ENCODE measurements around the gene IGF1R. TPM values are rescaled to one million over a fixed set of nuclear protein-coding genes. Genes with fewer than 3 reads are reported as not detected.

Gene IGF1R
- total RNA-seq, 1 experiment from 2014 or later: 20.2 TPM

DNA sequence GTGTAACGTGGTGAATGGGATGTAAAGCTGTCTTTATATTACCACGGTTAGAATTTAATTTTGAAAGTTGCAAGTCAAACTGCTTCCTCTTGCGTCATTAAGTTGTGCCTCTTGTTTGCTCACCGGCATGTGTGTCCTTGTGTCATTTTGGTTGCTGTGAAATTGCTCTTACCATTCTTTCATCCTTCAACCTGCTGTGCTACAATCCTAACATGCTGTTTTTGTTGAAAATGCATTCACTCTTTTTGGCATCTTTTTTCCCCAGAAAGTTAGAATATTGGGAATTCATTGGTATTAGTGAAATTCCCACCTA lies 194.6 kb downstream of the IGF1R start:
- DNase-seq (ENCODE audit: low read depth, low spot score): no peak
- in situ Hi-C loops (cut with HindIII; ENCODE audit: low pct_unique_long_range_greater_than_20kb, low sequenced_read_pairs): no loop called here

DNA sequence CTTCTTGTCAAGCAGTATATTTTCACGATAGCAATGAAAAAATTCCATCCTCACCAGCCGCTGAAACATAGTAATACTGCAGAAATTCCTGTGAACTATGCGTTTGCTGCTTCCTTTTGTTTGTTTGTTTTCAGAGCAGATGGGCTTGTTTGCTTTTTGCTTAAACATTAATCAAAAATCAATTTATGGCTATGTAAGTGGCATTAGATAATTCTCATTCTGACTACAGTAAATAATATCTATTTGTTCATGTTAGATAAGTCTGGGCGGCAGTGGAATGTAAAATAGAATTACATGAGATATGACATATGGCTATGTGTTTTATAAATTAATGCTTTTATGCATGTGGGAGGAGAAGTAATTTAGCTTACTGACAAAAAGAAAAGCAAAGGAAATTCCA lies 195.5 kb downstream of the IGF1R start:
- in situ Hi-C loops (cut with HindIII; ENCODE audit: low pct_unique_long_range_greater_than_20kb, low sequenced_read_pairs): no loop called here
- DNase-seq (ENCODE audit: low read depth, low spot score): no peak

DNA sequence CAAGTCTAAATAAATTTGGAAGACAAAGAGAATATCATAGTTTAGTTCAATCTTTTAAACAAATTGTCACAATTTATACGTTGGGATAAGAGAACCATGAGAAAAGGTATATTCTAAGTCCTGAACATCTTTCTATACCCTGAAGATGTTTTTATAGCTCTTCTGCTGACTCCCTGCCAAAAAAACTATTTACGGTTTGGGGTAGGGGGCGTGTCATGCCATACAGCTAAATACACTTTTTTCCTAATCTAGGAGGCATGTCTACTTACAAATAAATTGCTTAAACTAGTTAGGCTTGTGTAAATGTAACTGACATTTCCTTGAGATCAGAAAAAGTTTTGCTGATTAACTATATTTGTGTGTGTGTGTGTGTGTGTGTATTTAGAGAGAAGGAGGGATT lies 195.9 kb downstream of the IGF1R start:
- in situ Hi-C loops (cut with HindIII; ENCODE audit: low pct_unique_long_range_greater_than_20kb, low sequenced_read_pairs): no loop called here
- DNase-seq (ENCODE audit: low read depth, low spot score): no peak

DNA sequence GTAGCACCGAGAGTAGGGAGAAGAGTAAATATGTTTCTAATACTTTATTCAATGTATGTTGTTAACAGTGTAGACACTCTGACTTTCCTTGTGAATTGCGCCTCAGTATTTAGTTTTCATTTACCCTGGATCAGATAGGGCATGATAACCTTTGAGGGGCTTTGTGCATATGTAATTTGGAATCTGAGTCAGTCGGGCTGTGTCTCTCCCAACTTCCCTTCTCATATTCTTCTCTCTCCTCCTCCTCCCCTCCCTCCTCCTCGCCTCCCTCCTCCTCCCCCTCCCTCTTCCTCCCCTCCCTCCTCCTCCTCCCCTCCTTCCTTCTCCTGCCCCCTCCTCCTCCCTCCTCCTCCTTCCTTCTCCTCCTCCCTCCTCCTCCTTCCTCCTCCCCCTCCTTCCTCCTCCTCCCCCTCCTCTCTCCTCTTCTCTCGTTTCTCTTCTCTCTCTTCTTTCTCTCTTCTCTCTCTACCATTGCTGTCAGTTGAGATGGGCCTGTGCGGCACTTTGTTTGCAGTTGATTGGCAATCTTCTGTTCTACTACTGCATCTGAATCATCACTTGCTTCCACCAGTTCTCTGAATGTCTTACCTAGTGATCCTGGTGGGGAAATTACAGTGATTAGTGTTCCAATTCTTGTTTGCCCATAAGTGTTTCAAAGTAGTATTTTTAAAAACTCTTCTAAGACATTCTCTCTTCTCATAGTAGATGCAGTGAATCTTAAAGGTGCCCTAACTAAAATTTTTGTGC lies 197.0 kb downstream of the IGF1R start:
- DNase-seq (ENCODE audit: low read depth, low spot score): no peak
- in situ Hi-C loops (cut with HindIII; ENCODE audit: low pct_unique_long_range_greater_than_20kb, low sequenced_read_pairs): no loop called here

DNA sequence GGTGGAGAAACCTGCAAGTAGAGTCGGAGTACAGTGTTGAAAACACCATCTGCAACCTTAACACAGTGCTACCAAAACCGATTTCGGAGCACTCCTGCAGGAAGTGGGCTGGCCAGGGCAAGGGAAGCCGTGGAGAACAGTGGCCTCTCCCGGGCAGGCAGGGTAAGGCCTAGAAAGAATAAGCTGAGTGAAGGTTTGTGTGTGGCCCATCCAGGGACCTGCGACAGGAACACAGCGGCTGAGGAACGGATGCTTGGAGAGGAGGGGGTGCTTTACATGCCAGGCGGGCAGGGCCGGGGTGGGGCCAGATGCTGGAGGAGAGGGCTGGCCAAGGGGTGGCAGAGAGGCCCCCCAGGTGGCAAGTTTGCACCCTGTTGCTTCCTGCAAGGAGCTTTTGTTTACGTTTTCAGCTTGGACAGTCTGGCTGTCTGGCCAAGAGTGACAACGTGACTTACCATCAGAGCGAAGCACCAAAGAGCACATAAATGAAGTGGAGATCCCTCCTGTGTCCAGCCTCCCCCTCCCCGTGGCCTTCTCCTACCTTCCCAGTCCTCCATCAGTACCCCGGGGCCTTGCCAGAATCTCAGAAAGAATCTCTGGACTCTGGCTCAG lies 202.7 kb downstream of the IGF1R start:
- in situ Hi-C loops (cut with HindIII; ENCODE audit: low pct_unique_long_range_greater_than_20kb, low sequenced_read_pairs): no loop called here
- DNase-seq (ENCODE audit: low read depth, low spot score): peak; percentile 89

DNA sequence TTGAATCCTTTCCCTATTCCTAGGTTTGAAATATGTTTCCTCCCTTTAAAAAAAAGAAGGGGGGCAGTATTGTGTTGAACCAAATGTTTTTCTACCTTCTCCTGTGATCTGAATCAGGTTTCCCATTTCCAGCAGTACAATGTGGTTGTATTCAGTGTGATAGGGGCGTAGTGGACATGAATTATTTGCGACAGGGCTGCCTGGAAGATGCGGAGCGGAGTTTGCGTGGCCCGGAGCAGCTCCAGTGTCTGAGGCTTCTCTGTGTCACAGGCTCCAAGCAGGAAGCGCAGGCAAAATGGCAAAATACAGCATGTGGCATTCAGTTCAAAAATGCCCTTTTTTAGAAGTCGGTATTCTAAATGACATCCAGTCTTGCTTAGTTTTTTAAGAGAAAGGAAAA lies 204.8 kb downstream of the IGF1R start:
- peak; percentile 90 for DNase-seq (ENCODE audit: low read depth, low spot score)
- in situ Hi-C loops (cut with HindIII; ENCODE audit: low pct_unique_long_range_greater_than_20kb, low sequenced_read_pairs): no loop called here

DNA sequence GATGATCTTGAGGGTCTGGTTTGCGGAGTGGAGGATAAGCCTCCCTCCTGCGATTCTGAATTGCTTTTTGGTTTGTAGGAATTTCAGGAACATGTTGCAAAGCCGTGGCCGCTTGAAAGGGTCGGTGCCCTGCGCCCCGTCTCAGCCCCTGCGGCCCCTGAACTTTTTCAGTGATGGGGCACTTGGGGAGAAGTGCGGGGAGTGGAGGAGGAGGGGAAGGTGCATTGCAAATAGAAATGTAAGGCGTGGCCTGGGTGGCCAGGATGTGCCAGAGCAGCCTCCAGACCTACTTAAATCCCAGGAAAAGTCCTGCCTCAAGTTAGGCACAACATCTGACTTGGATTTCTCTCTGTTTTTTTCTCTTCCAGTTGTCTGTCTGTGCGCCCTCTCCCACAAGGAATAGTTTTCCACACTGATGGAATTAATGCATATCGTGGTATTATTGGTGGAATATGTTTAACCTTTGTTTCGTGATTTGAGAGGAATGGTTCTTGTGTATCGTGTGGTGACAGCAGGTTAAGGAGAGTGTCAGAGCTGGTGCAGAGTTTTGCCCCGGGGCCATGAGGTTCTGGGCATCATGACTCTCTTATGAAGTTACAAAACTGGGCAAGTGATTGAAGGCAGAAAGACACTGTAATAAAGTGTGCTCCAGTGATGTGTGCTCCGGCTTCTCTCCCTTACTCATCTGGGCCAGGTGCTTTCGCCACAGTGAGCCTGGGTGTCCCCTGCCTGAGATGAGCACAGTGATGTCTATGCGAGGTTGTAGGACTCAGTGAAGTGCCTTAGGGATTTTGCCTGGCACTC lies 205.5 kb downstream of the IGF1R start:
- in situ Hi-C loops (cut with HindIII; ENCODE audit: low pct_unique_long_range_greater_than_20kb, low sequenced_read_pairs): no loop called here
- DNase-seq (ENCODE audit: low read depth, low spot score): peak; percentile 45

DNA sequence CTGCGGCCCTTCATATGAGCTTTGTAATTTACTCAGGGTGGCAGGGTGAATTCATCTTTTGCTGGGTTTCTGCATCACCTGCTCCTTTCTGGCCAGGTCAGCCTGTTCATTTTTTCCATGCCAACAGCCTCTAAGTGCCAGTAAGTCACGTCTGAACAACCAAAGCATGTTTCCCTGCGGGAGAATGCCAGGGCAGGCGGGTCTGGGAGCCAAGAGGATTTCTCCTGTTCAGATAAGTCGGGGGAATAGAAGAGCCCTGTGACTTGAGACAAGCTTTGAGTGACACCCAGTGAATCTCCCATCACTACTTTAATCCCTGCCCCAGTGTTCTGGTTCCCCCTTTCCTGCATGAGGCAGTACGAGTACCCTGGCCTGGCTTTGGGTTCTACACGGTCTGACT lies 206.2 kb downstream of the IGF1R start:
- no peak for DNase-seq (ENCODE audit: low read depth, low spot score)
- in situ Hi-C loops (cut with HindIII; ENCODE audit: low pct_unique_long_range_greater_than_20kb, low sequenced_read_pairs): no loop called here

DNA sequence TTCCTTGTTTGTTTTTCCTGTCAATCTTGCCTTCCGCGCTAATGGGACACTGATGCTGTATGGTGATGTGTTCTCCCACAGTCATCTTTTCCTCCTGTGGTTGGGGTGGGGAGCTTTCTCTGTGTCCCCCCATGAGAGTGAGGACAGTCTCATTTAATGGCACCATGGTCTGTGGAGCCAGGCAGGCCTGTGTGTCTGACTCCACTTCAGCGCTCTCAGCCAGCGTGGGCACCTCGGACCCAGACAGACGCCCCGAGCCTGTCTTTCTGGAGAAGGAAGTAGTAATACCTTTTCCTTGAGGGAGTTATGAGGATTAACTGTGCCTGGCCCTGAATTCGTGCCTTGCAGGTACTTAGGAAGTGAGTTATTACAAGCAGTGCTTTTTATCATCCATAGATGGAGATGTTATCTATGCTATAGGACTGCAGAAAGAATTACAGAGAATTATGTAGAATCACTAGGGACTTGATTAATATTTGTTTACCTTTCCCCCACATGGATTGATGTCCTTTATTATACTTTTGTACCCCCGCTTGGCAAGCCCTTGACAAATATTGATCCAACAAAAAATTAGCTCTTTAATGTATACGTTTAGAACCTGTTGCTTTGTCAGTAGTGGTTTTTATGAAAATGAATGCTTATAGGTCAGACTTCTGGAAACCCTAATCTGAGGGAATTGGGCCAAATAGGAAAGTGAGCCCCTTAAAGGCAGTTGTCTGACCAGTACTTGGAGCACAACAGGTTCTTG lies 206.9 kb downstream of the IGF1R start:
- in situ Hi-C loops (cut with HindIII; ENCODE audit: low pct_unique_long_range_greater_than_20kb, low sequenced_read_pairs): no loop called here
- DNase-seq (ENCODE audit: low read depth, low spot score): no peak

DNA sequence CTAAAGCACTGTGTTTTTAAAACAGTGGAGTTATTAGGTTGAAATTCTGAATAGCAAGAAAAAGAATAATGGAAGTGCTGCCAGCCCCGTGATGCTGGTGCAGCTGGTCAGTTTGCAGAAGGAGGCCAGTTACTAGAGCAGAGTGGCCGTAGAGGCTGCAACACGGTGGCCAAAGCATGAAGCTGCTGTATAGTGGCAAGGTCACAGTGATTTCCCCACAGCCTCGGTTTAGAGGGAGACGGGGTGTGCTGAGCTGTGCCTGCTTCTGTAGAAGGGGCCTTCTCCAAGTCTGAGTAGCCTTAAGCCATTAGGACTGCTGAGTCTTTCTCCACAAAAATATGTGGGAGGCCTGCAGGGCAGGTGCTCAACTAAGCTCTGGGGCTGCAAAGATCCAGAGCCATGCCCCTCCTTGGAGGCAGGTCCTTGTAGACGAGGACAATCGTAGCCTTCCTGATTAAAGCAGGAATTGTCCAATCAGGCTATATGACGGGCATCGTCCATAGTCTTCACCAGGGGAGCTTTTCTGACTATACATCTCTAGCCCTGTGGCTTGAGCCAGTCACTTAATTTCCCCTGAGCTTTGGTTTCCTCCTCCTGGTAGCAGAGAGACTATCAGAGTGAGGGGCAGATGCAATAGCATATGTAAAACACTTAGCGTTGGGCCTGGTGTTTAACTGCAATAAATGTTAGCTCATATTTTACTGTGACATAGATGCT lies 207.6 kb downstream of the IGF1R start:
- in situ Hi-C loops (cut with HindIII; ENCODE audit: low pct_unique_long_range_greater_than_20kb, low sequenced_read_pairs): no loop called here
- no peak for DNase-seq (ENCODE audit: low read depth, low spot score)

DNA sequence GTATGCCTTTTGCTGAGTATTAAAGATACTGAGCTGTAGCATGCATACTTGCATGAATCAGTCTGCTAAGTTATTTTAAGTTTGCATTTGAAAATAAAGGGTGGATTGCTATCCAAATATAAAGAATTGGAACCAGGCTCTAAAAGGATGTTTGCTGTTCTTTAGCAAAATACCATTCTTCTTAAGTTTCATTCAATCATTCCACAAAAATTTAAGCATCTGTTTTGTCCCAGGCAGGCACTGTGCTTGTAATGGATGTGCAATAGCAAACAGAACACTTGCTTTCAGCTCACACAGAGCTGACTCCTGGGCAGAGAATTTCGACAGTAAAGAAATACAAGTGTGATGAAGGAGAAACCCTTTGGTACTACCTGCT lies 208.2 kb downstream of the IGF1R start:
- DNase-seq (ENCODE audit: low read depth, low spot score): no peak
- in situ Hi-C loops (cut with HindIII; ENCODE audit: low pct_unique_long_range_greater_than_20kb, low sequenced_read_pairs): no loop called here

DNA sequence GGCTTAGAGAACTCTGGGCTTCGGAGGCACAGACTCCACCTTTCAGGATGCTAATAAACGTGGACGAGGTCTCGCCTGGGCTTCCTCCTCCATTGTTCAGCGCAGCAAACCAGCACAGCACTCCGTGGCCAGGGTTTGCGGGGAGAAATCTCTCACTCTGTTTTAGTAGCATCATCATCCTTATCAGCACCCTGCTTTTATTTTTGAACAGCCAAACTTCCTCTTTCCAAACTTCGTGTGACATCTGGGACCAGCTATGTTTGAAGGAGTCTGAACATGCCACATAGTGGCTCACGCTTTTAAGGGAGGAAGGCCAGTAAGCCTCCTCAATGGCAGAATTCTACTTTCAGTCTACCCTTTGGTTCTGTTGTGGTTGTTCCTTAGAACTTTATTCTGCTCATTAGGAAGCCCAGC lies 210.3 kb downstream of the IGF1R start:
- DNase-seq (ENCODE audit: low read depth, low spot score): no peak
- in situ Hi-C loops (cut with HindIII; ENCODE audit: low pct_unique_long_range_greater_than_20kb, low sequenced_read_pairs): no loop called here

DNA sequence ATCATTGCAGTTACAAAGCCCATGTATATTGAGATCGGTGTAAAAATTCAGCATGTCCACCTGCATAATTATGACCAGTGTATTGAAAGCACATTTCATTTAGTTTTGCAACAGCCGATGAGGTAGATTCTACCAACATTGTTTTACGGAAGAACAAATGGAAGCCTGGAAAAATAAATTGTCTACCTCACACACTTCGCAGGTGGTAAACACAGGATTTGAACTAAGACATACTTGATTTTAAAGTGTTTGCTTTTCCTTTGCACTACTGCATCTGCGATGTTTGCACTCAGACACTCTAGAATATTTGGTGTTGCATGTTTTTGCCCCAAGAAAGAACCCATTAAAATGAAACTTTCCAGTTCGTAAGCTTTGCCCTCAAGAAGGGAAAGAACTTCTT lies 210.8 kb downstream of the IGF1R start:
- in situ Hi-C loops (cut with HindIII; ENCODE audit: low pct_unique_long_range_greater_than_20kb, low sequenced_read_pairs): no loop called here
- DNase-seq (ENCODE audit: low read depth, low spot score): no peak

DNA sequence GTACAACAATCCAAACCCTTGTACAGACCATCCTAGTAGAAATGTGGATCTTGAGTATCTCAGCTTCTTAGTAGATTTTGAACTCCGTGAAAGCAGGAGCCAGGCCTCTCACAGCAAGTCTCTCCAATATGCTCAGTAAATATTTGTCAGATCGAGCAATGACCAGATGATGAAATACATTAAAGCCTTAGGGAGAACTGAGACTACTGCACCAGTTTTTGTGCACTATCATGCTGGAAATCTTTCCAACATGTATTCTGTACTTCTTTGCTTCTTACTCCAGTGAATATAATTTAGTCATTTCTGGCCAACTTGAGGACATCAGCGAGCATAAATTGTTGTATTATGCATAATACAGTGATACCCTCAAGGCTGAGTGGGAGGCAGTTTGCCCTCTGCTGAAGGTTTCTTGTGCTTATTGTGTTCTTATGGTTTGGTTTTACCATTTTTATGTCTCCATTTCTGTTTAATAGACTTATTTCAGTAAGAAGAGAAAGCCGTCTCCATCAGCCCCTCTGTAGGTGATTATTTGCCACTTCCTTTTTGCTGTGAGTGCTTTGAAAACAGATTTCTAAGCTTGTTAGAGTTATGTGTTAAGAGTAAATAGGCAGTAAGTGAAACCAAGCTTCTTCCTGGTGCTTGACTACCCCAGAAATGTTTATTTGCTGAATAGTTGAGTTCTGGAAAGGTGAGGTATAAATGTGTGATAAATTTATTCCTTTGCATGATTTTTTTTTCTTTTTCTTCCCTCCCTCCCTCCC lies 212.1 kb downstream of the IGF1R start:
- DNase-seq (ENCODE audit: low read depth, low spot score): no peak
- in situ Hi-C loops (cut with HindIII; ENCODE audit: low pct_unique_long_range_greater_than_20kb, low sequenced_read_pairs): no loop called here

DNA sequence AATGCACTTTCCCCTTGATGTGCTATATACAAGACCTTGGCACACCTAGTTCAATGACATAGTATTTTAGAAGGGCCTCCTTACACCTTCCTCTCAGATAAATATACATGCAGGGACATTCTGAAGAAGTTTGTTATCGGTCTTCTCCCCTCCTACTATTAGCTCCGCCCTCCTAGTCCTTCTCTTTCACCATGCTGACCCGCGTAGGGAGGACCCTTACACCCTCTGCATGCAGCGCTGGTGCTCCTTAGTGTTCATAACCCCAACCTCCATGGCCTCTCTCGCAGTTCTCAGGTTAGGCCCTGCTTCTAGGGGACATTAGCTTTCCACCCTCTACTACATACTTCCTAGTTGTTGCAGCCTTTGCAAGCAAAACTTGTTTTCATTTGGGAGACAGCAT lies 212.8 kb downstream of the IGF1R start:
- in situ Hi-C loops (cut with HindIII; ENCODE audit: low pct_unique_long_range_greater_than_20kb, low sequenced_read_pairs): no loop called here
- no peak for DNase-seq (ENCODE audit: low read depth, low spot score)

DNA sequence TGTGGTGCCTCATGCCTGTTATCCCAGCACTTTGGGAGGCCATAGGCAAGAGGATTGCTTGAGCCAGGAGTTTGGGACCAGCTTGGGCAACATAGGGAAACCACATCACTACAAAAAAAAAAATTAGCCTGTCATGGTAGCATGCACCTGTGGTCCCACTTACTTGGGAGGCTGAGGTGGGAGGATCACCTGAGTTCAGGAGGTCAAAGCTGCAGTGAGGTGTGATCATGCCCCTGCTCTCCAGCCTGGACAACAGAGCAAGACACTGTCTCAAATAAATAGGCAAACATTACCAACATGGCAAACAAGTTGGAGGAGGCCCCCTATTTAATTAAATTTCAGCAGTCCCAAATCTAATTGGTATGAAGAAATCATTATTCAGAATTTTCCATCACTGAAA lies 215.6 kb downstream of the IGF1R start:
- no peak for DNase-seq (ENCODE audit: low read depth, low spot score)
- in situ Hi-C loops (cut with HindIII; ENCODE audit: low pct_unique_long_range_greater_than_20kb, low sequenced_read_pairs): no loop called here
